HCT116 (cell line): ENCODE data around the gene NRXN2. TPM values are rescaled to one million over a fixed set of nuclear protein-coding genes. Genes with fewer than 3 reads are reported as not detected.

Source experiments
- ATAC-seq: fragments of 200-7000 bp; cut with Tn5 transposase; 2 replicates; pipeline ENCODE4 v1.9.1; 2020; ENCODE audit warnings: mild to moderate bottlenecking, moderate library complexity
- BruUV-seq: library from RNA; stranded (reverse); fragments of 400-500 nt; replicated peaks from 2 replicates; lab custom pipeline; 2021; lab: Mats Ljungman, UMichigan
- CTCF ChIA-PET: fragments of 300-600 bp; sonication (Branson Sonifier 250); formaldehyde crosslinking; loops from one replicate; lab custom pipeline; 2021; ENCODE audit warnings: antibody characterized with exemption; lab: Charles Lee
- POLR2A ChIA-PET: fragments of 300-600, 350-600 bp; sonication (Branson Sonifier 250); formaldehyde crosslinking; loops from one replicate; lab custom pipeline; 2021; ENCODE audit warnings: antibody characterized with exemption; lab: Charles Lee
- RAD21 ChIA-PET, 2 experiments: fragments of 300-600 bp; sonication (Branson Sonifier 250); formaldehyde crosslinking; loops; one replicate each; lab custom pipeline; 2023; ENCODE audit warnings: low total read pairs in 2 of 2; ENCODE audit not compliant: uncharacterized antibody in 2 of 2, unreplicated experiment in 2 of 2, low non-redundant PET in 1 of 2; lab: Charles Lee
- DNase-seq: peaks from one replicate; pipeline ENCODE4 v3.0.0-alpha.2; 2010; ENCODE audit warnings: low read depth, low spot score
- H2AFZ ChIP-seq: fragments of 200-600 bp; shearing (Covaris generic), sonication (generic); 2 replicates; pipeline ENCODE4 v1.6.1; 2017; ENCODE audit warnings: low read depth, mixed run types, mixed read lengths, antibody characterized with exemption, low read length; ENCODE audit not compliant: poor library complexity, severe bottlenecking
- H3K27ac ChIP-seq: 2 replicates; pipeline ENCODE4 v1.5.1; 2012; ENCODE audit warnings: low read depth, low read length
- H3K27me3 ChIP-seq: fragments of 200-600 bp; sonication (generic); 2 replicates; pipeline ENCODE4 v1.6.1; 2016; ENCODE audit warnings: mixed run types, low read length, mixed read lengths; ENCODE audit not compliant: insufficient read depth
- H3K36me3 ChIP-seq, 2 experiments: fragments of 200-500 bp in 1 of 2; fragments of 200-600 bp in 1 of 2; sonication (Bioruptor generic) in 1 of 2; sonication (generic) in 1 of 2; 2 replicates each; pipeline versions ENCODE4 v1.5.1 to v1.6.1; 2014 to 2016; ENCODE audit warnings: low read length in 2 of 2, inconsistent platforms in 1 of 2, mixed read lengths in 1 of 2, mixed run types in 1 of 2; ENCODE audit not compliant: insufficient read depth in 2 of 2, control insufficient read depth in 1 of 2
- H3K4me1 ChIP-seq, 2 experiments: fragments of 200-600 bp in 1 of 2; sonication (generic) in 1 of 2; 2 replicates each; pipeline versions ENCODE4 v1.5.1 to v1.6.1; 2012 to 2017; ENCODE audit warnings: low read length in 2 of 2, inconsistent platforms in 1 of 2, mild to moderate bottlenecking in 1 of 2, mixed read lengths in 1 of 2, mixed run types in 1 of 2, moderate library complexity in 1 of 2; ENCODE audit not compliant: insufficient read depth in 2 of 2, control insufficient read depth in 1 of 2
- H3K4me2 ChIP-seq: fragments of 200-600 bp; sonication (generic); 2 replicates; pipeline ENCODE4 v1.6.1; 2017; ENCODE audit warnings: mixed run types, low read length, mixed read lengths
- H3K4me3 ChIP-seq, 2 experiments: fragments of 200-600 bp in 1 of 2; sonication (generic) in 1 of 2; replicated peaks in 1 of 2; 2 replicates each; pipeline ENCODE4 v1.5.1; 2011 to 2016; ENCODE audit warnings: low read length in 2 of 2, control low read depth in 1 of 2, low read depth in 1 of 2, mild to moderate bottlenecking in 1 of 2, mixed read lengths in 1 of 2, mixed run types in 1 of 2
- H3K79me2 ChIP-seq: fragments of 200-600 bp; sonication (generic); 2 replicates; pipeline ENCODE4 v1.6.1; 2017; ENCODE audit warnings: mild to moderate bottlenecking, mixed run types, low read length, moderate library complexity, mixed read lengths; ENCODE audit not compliant: insufficient read depth
- H3K9ac ChIP-seq: fragments of 200-600 bp; sonication (generic); 2 replicates; pipeline ENCODE4 v1.6.1; 2016; ENCODE audit warnings: low read length, mixed read lengths
- H3K9me2 ChIP-seq: fragments of 200-600 bp; sonication (generic), shearing (Covaris generic); 2 replicates; pipeline ENCODE4 v1.6.1; 2017; ENCODE audit warnings: mixed run types, mild to moderate bottlenecking, moderate library complexity; ENCODE audit not compliant: insufficient read depth
- H3K9me3 ChIP-seq, 2 experiments: fragments of 200-500 bp in 1 of 2; fragments of 200-600 bp in 1 of 2; sonication (Bioruptor generic) in 1 of 2; sonication (generic) in 1 of 2; 2 replicates each; pipeline ENCODE4 v1.6.1; 2014 to 2017; ENCODE audit warnings: low read length in 2 of 2, mixed read lengths in 2 of 2, inconsistent platforms in 1 of 2, low read depth in 1 of 2, mild to moderate bottlenecking in 1 of 2, mixed run types in 1 of 2, moderate library complexity in 1 of 2; ENCODE audit not compliant: control insufficient read depth in 1 of 2, insufficient read depth in 1 of 2
- H4K20me1 ChIP-seq: fragments of 200-600 bp; sonication (generic), shearing (Covaris generic); 2 replicates; pipeline ENCODE4 v1.6.1; 2017; ENCODE audit warnings: mixed run types, mild to moderate bottlenecking, moderate library complexity; ENCODE audit not compliant: insufficient read depth
- CEBPB ChIP-seq: IDR thresholded peaks from 2 replicates; pipeline ENCODE4 v1.6.1; 2012; ENCODE audit warnings: low read depth
- EGR1 ChIP-seq: IDR thresholded peaks from 2 replicates; pipeline ENCODE4 v1.6.1; 2012; ENCODE audit warnings: low read depth
- ELF1 ChIP-seq: IDR thresholded peaks from 2 replicates; pipeline ENCODE4 v1.6.1; 2012; ENCODE audit warnings: low read depth, borderline replicate concordance
- FOSL1 ChIP-seq: IDR thresholded peaks from 2 replicates; pipeline ENCODE4 v1.6.1; 2012; ENCODE audit warnings: low read depth
- JUND ChIP-seq: IDR thresholded peaks from 2 replicates; pipeline ENCODE4 v1.6.1; 2012
- MAX ChIP-seq: IDR thresholded peaks from 2 replicates; pipeline ENCODE4 v1.6.1; 2012
- POLR2A ChIP-seq: IDR thresholded peaks from 2 replicates; pipeline ENCODE4 v1.7.0; 2011; ENCODE audit warnings: borderline replicate concordance; ENCODE audit not compliant: insufficient read depth, insufficient read length; ENCODE audit errors: extremely low read depth
- POLR2AphosphoS5 ChIP-seq: IDR thresholded peaks from 2 replicates; pipeline ENCODE4 v1.6.1; 2011; ENCODE audit warnings: mild to moderate bottlenecking, low read depth, low read length, moderate library complexity
- RAD21 ChIP-seq: IDR thresholded peaks from 2 replicates; pipeline ENCODE4 v1.6.1; 2012; ENCODE audit warnings: low read depth, mild to moderate bottlenecking
- REST ChIP-seq: IDR thresholded peaks from 2 replicates; pipeline ENCODE4 v1.6.1; 2012; ENCODE audit warnings: low read depth
- SIN3A ChIP-seq: IDR thresholded peaks from 2 replicates; pipeline ENCODE4 v1.6.1; 2012; ENCODE audit warnings: low read depth
- SP1 ChIP-seq: IDR thresholded peaks from 2 replicates; pipeline ENCODE4 v1.6.1; 2012; ENCODE audit warnings: low read depth
- SRF ChIP-seq: IDR thresholded peaks from 2 replicates; pipeline ENCODE4 v1.6.1; 2012; ENCODE audit warnings: low read depth
- TCF7L2 ChIP-seq: IDR thresholded peaks from 2 replicates; pipeline ENCODE4 v1.7.0; 2011; ENCODE audit warnings: borderline replicate concordance, inconsistent platforms; ENCODE audit not compliant: insufficient read depth, insufficient read length; ENCODE audit errors: extremely low read depth
- YY1 ChIP-seq: IDR thresholded peaks from 2 replicates; pipeline ENCODE4 v1.6.1; 2011; ENCODE audit warnings: low read length, low read depth, moderate library complexity, mild to moderate bottlenecking; ENCODE audit not compliant: insufficient replicate concordance; ENCODE audit errors: extremely low read depth
- ZNF274 ChIP-seq: fragments of 200-500 bp; sonication (Bioruptor generic); IDR thresholded peaks from 2 replicates; pipeline ENCODE4 v1.6.1; 2014; ENCODE audit warnings: mild to moderate bottlenecking, low read depth, low read length, inconsistent platforms
- intact Hi-C: fragments of 100-400 bp; cut with micrococcal nuclease; formaldehyde crosslinking; loops from 2 replicates; pipeline ENCODE4 v1.10.0; 2022
- total RNA-seq: library from RNA; stranded (reverse); gene quantifications from one replicate; pipeline ENCODE4 v1.2.1, GENCODE V29; 2021; ENCODE audit not compliant: unreplicated experiment
- TF ChIP-seq, protein P1 (sequence below): IDR thresholded peaks from 2 replicates; pipeline ENCODE4 v1.6.1; 2011; ENCODE audit warnings: mild to moderate bottlenecking, low read length, moderate library complexity; ENCODE audit not compliant: insufficient replicate concordance; ENCODE audit errors: extremely low read depth

The NRXN2 gene
- total RNA-seq, 1 experiment from 2014 or later, result 1.5 TPM

DNA sequence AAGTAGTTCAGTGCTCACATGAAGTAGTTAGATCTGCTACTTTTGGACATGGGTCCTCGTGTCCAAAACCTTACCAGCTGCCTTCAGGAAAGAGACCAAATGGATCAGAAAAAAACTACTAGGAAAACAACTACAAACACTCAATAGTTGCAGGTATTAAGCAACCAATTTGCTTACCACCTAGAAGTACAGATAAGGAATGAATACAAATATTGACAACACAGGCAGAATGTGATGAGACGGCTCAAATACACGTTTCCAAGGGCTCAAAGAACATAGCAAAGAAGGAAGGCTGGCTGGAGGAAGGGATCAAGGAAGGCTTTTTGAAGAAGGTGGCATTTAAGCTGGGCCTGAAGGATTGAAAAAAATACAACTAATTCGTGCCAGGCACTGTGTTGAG, 41.8 kb downstream of the NRXN2 start:
- intact Hi-C loops, result no loop called here
- TF ChIP-seq CEBPB, result no peak
- TF ChIP-seq SP1, result no peak
- no peak for TF ChIP-seq EGR1
- no peak for TF ChIP-seq ZNF274
- no peak for TF ChIP-seq REST
- no peak for TF ChIP-seq TCF7L2
- TF ChIP-seq YY1, result no peak
- TF ChIP-seq MAX, result no peak
- TF ChIP-seq RAD21, result no peak
- no peak for TF ChIP-seq SIN3A
- TF ChIP-seq SRF, result no peak
- no peak for TF ChIP-seq ELF1
- no peak for TF ChIP-seq POLR2A
- no peak for TF ChIP-seq POLR2AphosphoS5
- no peak for TF ChIP-seq JUND
- TF ChIP-seq, protein P1, sequence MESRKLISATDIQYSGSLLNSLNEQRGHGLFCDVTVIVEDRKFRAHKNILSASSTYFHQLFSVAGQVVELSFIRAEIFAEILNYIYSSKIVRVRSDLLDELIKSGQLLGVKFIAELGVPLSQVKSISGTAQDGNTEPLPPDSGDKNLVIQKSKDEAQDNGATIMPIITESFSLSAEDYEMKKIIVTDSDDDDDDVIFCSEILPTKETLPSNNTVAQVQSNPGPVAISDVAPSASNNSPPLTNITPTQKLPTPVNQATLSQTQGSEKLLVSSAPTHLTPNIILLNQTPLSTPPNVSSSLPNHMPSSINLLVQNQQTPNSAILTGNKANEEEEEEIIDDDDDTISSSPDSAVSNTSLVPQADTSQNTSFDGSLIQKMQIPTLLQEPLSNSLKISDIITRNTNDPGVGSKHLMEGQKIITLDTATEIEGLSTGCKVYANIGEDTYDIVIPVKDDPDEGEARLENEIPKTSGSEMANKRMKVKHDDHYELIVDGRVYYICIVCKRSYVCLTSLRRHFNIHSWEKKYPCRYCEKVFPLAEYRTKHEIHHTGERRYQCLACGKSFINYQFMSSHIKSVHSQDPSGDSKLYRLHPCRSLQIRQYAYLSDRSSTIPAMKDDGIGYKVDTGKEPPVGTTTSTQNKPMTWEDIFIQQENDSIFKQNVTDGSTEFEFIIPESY, result no peak
- no peak for TF ChIP-seq FOSL1
- no TSS peak for BruUV-seq
- Histone ChIP-seq H3K36me3 (no peaks in the 10 kb centered on the region), H3K4me2 (no peak overlapping the region), H3K4me3 (no peak overlapping the region), H3K9me2 (no peaks in the 10 kb centered on the region), H3K27ac (no peak overlapping the region), H3K27me3 (peaks cover 29% of the 10 kb centered on the region; the same call in 1 of the 2 replicates), H3K4me1 (no peaks in the 10 kb centered on the region), H3K9ac (no peak overlapping the region), H2AFZ (no peak overlapping the region), H4K20me1 (no peaks in the 10 kb centered on the region), H3K79me2 (no peaks in the 10 kb centered on the region), H3K9me3 (no peaks in the 10 kb centered on the region)
- no peak for DNase-seq
- ATAC-seq, result no peak
- ChIA-PET RAD21 (no interaction called here), CTCF (no interaction called here), POLR2A (no interaction called here)
